Liver (tissue), 9 donors: ENCODE measurements around the gene BANP. TPM values are rescaled to one million over a fixed set of nuclear protein-coding genes. Genes with fewer than 3 reads are reported as not detected.

Source experiments
- DNase-seq: peaks from one replicate; pipeline ENCODE4 v3.0.0-alpha.2; 2017; ENCODE audit warnings: low spot score
- H3K27ac ChIP-seq, 2 donors: one replicate each; pipeline ENCODE4 v1.7.0; 2013; ENCODE audit warnings: inconsistent platforms in 2 of 2, low read length in 2 of 2, control low read depth in 1 of 2, low read depth in 1 of 2, mild to moderate bottlenecking in 1 of 2
- H3K27me3 ChIP-seq, 4 donors: one replicate each; pipeline versions ENCODE4 v1.6.1 to v1.7.0; 2013; ENCODE audit warnings: low read length in 3 of 4, inconsistent platforms in 1 of 4, mild to moderate bottlenecking in 1 of 4, moderate library complexity in 1 of 4; ENCODE audit not compliant: control insufficient read depth in 4 of 4, insufficient read depth in 4 of 4
- H3K36me3 ChIP-seq, 4 donors: one replicate each; pipeline versions ENCODE4 v1.6.1 to v1.7.0; 2013; ENCODE audit warnings: low read length in 3 of 4, mild to moderate bottlenecking in 3 of 4, low read depth in 1 of 4, moderate library complexity in 1 of 4; ENCODE audit not compliant: control insufficient read depth in 4 of 4, insufficient read depth in 3 of 4
- H3K4me1 ChIP-seq, 4 donors: one replicate each; pipeline versions ENCODE4 v1.6.1 to v1.7.0; 2013; ENCODE audit warnings: low read length in 3 of 4, mild to moderate bottlenecking in 3 of 4, moderate library complexity in 1 of 4; ENCODE audit not compliant: control insufficient read depth in 4 of 4, insufficient read depth in 4 of 4
- H3K4me3 ChIP-seq, 3 donors: one replicate each; pipeline versions ENCODE4 v1.6.1 to v1.7.0; 2013; ENCODE audit warnings: low read length in 3 of 3, control low read depth in 1 of 3, low read depth in 1 of 3, mild to moderate bottlenecking in 1 of 3
- H3K9ac ChIP-seq, 2 donors: one replicate each; pipeline ENCODE4 v1.7.0; 2013; ENCODE audit warnings: low read length in 2 of 2, mild to moderate bottlenecking in 2 of 2, moderate library complexity in 2 of 2, control low read depth in 1 of 2, low read depth in 1 of 2
- H3K9me3 ChIP-seq, 4 donors: one replicate each; pipeline versions ENCODE4 v1.6.1 to v1.7.0; 2013; ENCODE audit warnings: low read length in 3 of 4; ENCODE audit not compliant: control insufficient read depth in 4 of 4
- EGR1 ChIP-seq, 2 donors: IDR thresholded peaks; 2 replicates each; pipeline ENCODE4 v1.6.1; 2016 to 2018; ENCODE audit warnings: antibody characterized with exemption in 2 of 2, low read depth in 2 of 2
- FOXA1 ChIP-seq: IDR thresholded peaks from 2 replicates; pipeline ENCODE4 v1.6.1; 2016; ENCODE audit warnings: antibody characterized with exemption
- FOXA2 ChIP-seq: IDR thresholded peaks from 2 replicates; pipeline ENCODE4 v1.6.1; 2016; ENCODE audit warnings: antibody characterized with exemption
- GABPA ChIP-seq, 2 donors: IDR thresholded peaks in 1 of 2; conservative IDR thresholded peaks in 1 of 2; 2 replicates each; pipeline ENCODE4 v1.6.1; 2016; ENCODE audit warnings: antibody characterized with exemption in 2 of 2, mild to moderate bottlenecking in 1 of 2, moderate library complexity in 1 of 2
- HNF4A ChIP-seq, 2 donors: conservative IDR thresholded peaks; 2 replicates each; pipeline ENCODE4 v1.6.1; 2016; ENCODE audit warnings: antibody characterized with exemption in 2 of 2, mild to moderate bottlenecking in 2 of 2
- HNF4G ChIP-seq: IDR thresholded peaks from 2 replicates; pipeline ENCODE4 v1.6.1; 2016; ENCODE audit warnings: antibody characterized with exemption
- JUND ChIP-seq, 2 donors: IDR thresholded peaks; 2 replicates each; pipeline ENCODE4 v1.6.1; 2016; ENCODE audit warnings: antibody characterized with exemption in 2 of 2
- NR2F2 ChIP-seq: IDR thresholded peaks from 2 replicates; pipeline ENCODE4 v1.6.1; 2016; ENCODE audit warnings: antibody characterized with exemption
- RAD21 ChIP-seq, 2 donors: IDR thresholded peaks; 2 replicates each; pipeline ENCODE4 v1.6.1; 2016; ENCODE audit warnings: antibody characterized with exemption in 2 of 2, mild to moderate bottlenecking in 2 of 2
- RXRA ChIP-seq, 2 donors: IDR thresholded peaks; 2 replicates each; pipeline ENCODE4 v1.6.1; 2017 to 2018; ENCODE audit warnings: antibody characterized with exemption in 2 of 2, mild to moderate bottlenecking in 1 of 2
- SP1 ChIP-seq: IDR thresholded peaks from 2 replicates; pipeline ENCODE4 v1.6.1; 2018; ENCODE audit warnings: antibody characterized with exemption, mild to moderate bottlenecking
- TAF1 ChIP-seq: conservative IDR thresholded peaks from 2 replicates; pipeline ENCODE4 v1.6.1; 2016; ENCODE audit warnings: antibody characterized with exemption, mild to moderate bottlenecking
- YY1 ChIP-seq: IDR thresholded peaks from 2 replicates; pipeline ENCODE4 v1.6.1; 2016; ENCODE audit warnings: antibody characterized with exemption, mild to moderate bottlenecking
- whole genome bisulfite sequencing: extraction: QIAGEN DNeasy Blood & Tissue Kit; methylation state at CpG from one replicate; pipeline ENCODE4 v1.1.7; 2013; 5-methylcytosine and 5-hydroxymethylcytosine counted together
- polyA plus RNA-seq, 2 donors: library from polyadenylated mRNA; stranded (reverse) in 1 of 2; unstranded in 1 of 2; fragments of 200-250 nt in 1 of 2; fragments of >200 nt in 1 of 2; fragmentation: Nextera tagmentation in 1 of 2; extraction: Ambion mirVana in 1 of 2; gene quantifications; one replicate each; pipeline versions ENCODE4 v1.2.1 to v1.2.3, GENCODE V29; 2013 to 2015
- total RNA-seq, 2 donors: library from RNA; depleted of rRNA; stranded (reverse); fragments of >200 nt; gene quantifications; one replicate each; pipeline ENCODE4 v1.2.3, GENCODE V29; 2014
- TF ChIP-seq, protein P1 (sequence below): IDR thresholded peaks from 2 replicates; pipeline ENCODE4 v1.6.1; 2016; ENCODE audit warnings: antibody characterized with exemption
- TF ChIP-seq, protein P2 (sequence below): fragments of 150-350 bp; IDR thresholded peaks from 2 replicates; pipeline ENCODE4 v1.5.1; 2017; ENCODE audit warnings: improper control_type of control experiment, low read depth, low read length; ENCODE audit not compliant: missing input control
- TF ChIP-seq, protein P3 (sequence below): IDR thresholded peaks from 2 replicates; pipeline ENCODE4 v1.6.1; 2016; ENCODE audit warnings: antibody characterized with exemption, mild to moderate bottlenecking
- TF ChIP-seq, protein P4 (sequence below): IDR thresholded peaks from 2 replicates; pipeline ENCODE4 v1.6.1; 2016; ENCODE audit warnings: antibody characterized with exemption
- TF ChIP-seq, protein P5 (sequence below): IDR thresholded peaks from 2 replicates; pipeline ENCODE4 v1.6.1; 2016; ENCODE audit warnings: antibody characterized with exemption
- donor health status: healthy.
- donor health status: healthy.
- donor health status: healthy.
- donor health status: healthy.
- donor health status: healthy.

The BANP gene
- total and polyA plus RNA-seq, 4 donors, result 4.9 to 20.7 (median 13.7) TPM

DNA sequence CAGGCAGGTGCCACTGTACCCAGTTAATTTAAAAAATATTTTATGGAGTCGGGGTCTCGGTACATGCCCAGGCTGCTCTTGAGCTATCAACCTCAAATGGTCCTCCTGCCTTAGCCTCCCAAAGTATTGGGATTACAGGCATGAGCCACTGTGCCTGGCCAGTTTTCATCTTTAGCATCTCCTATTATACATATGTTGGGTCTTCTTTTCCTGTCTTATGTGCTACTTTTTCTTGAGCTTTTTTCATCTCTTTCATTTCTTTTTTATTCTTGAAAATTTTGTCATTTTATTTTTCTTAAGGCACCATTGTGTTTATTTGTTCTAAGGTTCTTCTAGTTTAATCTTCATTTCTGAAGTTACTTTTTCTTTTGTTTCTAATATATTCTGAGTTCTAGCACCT lies 20.7 kb downstream of the BANP start:
- TF ChIP-seq, protein P1, sequence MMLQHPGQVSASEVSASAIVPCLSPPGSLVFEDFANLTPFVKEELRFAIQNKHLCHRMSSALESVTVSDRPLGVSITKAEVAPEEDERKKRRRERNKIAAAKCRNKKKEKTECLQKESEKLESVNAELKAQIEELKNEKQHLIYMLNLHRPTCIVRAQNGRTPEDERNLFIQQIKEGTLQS, result no peak
- TF ChIP-seq YY1, result no peak
- no peak for TF ChIP-seq FOXA2
- no peak for TF ChIP-seq NR2F2
- no peak for TF ChIP-seq EGR1 (IDR thresholded peaks at IDR 0.05; ENCODE audit: low read depth in 2 of 2)
- no peak for TF ChIP-seq RAD21 (IDR thresholded peaks at IDR 0.05)
- peaks cover under 1 to 4% (median under 1%) of the 10 kb centered on the region in 4 donors for H3K4me1 ChIP-seq
- H3K27ac ChIP-seq, result no peak overlapping the region
- no peak for DNase-seq
- whole genome bisulfite sequencing, result 98% methylated on average over 2 of the region's 2 CpGs
- no peak overlapping the region for H3K9ac ChIP-seq
- peaks cover 0 to 7% (median under 1%) of the 10 kb centered on the region in 4 donors for H3K36me3 ChIP-seq
- H3K4me3 ChIP-seq, result no peak overlapping the region
- peaks cover 2 to 6% (median 4%) of the 10 kb centered on the region in 4 donors for H3K9me3 ChIP-seq
- no peaks in the 10 kb centered on the region for H3K27me3 ChIP-seq

DNA sequence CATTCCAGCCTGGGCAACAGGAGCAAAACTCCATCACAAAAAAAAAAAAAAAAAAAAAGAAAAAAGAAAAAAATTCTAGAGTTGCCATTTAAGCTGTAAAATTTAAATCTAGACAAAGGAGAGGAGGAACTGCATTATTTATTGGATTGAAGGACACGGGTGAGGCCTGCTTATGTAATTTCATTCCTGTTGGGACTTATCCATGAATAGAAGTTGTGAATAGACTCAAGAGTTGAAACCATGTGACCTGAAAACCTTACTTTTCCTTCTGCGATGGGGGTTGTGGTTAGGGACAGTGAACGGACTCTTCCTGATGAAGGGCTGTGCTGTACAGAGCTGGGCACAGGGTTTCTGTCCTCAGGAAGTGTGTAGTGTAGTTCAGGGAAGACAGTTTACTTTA lies 22.5 kb downstream of the BANP start:
- no peaks in the 10 kb centered on the region for H3K4me1 ChIP-seq
- TF ChIP-seq FOXA2 (no peak), HNF4G (no peak), FOXA1 (no peak), GABPA (IDR thresholded peaks at IDR 0.05 in 1 of 2, conservative IDR thresholded peaks at IDR 0.05 in 1 of 2) (no peak), RXRA (IDR thresholded peaks at IDR 0.05) (no peak), HNF4A (conservative IDR thresholded peaks at IDR 0.05) (no peak), YY1 (no peak), NR2F2 (no peak), RAD21 (IDR thresholded peaks at IDR 0.05) (no peak), TAF1 (no peak), JUND (IDR thresholded peaks at IDR 0.05) (no peak), SP1 (no peak), EGR1 (IDR thresholded peaks at IDR 0.05; ENCODE audit: low read depth in 2 of 2) (no peak)
- TF ChIP-seq, protein P2, sequence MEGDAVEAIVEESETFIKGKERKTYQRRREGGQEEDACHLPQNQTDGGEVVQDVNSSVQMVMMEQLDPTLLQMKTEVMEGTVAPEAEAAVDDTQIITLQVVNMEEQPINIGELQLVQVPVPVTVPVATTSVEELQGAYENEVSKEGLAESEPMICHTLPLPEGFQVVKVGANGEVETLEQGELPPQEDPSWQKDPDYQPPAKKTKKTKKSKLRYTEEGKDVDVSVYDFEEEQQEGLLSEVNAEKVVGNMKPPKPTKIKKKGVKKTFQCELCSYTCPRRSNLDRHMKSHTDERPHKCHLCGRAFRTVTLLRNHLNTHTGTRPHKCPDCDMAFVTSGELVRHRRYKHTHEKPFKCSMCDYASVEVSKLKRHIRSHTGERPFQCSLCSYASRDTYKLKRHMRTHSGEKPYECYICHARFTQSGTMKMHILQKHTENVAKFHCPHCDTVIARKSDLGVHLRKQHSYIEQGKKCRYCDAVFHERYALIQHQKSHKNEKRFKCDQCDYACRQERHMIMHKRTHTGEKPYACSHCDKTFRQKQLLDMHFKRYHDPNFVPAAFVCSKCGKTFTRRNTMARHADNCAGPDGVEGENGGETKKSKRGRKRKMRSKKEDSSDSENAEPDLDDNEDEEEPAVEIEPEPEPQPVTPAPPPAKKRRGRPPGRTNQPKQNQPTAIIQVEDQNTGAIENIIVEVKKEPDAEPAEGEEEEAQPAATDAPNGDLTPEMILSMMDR, result no peak
- TF ChIP-seq, protein P3, sequence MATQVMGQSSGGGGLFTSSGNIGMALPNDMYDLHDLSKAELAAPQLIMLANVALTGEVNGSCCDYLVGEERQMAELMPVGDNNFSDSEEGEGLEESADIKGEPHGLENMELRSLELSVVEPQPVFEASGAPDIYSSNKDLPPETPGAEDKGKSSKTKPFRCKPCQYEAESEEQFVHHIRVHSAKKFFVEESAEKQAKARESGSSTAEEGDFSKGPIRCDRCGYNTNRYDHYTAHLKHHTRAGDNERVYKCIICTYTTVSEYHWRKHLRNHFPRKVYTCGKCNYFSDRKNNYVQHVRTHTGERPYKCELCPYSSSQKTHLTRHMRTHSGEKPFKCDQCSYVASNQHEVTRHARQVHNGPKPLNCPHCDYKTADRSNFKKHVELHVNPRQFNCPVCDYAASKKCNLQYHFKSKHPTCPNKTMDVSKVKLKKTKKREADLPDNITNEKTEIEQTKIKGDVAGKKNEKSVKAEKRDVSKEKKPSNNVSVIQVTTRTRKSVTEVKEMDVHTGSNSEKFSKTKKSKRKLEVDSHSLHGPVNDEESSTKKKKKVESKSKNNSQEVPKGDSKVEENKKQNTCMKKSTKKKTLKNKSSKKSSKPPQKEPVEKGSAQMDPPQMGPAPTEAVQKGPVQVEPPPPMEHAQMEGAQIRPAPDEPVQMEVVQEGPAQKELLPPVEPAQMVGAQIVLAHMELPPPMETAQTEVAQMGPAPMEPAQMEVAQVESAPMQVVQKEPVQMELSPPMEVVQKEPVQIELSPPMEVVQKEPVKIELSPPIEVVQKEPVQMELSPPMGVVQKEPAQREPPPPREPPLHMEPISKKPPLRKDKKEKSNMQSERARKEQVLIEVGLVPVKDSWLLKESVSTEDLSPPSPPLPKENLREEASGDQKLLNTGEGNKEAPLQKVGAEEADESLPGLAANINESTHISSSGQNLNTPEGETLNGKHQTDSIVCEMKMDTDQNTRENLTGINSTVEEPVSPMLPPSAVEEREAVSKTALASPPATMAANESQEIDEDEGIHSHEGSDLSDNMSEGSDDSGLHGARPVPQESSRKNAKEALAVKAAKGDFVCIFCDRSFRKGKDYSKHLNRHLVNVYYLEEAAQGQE, result no peak
- TF ChIP-seq, protein P1, result no peak
- TF ChIP-seq, protein P4, sequence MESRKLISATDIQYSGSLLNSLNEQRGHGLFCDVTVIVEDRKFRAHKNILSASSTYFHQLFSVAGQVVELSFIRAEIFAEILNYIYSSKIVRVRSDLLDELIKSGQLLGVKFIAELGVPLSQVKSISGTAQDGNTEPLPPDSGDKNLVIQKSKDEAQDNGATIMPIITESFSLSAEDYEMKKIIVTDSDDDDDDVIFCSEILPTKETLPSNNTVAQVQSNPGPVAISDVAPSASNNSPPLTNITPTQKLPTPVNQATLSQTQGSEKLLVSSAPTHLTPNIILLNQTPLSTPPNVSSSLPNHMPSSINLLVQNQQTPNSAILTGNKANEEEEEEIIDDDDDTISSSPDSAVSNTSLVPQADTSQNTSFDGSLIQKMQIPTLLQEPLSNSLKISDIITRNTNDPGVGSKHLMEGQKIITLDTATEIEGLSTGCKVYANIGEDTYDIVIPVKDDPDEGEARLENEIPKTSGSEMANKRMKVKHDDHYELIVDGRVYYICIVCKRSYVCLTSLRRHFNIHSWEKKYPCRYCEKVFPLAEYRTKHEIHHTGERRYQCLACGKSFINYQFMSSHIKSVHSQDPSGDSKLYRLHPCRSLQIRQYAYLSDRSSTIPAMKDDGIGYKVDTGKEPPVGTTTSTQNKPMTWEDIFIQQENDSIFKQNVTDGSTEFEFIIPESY, result no peak
- TF ChIP-seq, protein P5, sequence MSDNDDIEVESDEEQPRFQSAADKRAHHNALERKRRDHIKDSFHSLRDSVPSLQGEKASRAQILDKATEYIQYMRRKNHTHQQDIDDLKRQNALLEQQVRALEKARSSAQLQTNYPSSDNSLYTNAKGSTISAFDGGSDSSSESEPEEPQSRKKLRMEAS, result no peak
- no peak overlapping the region for H3K27ac ChIP-seq
- no peak for DNase-seq
- H3K27me3 ChIP-seq, result no peaks in the 10 kb centered on the region
- no peak overlapping the region for H3K4me3 ChIP-seq
- H3K9ac ChIP-seq, result no peak overlapping the region
- 93% methylated on average over 3 of the region's 3 CpGs for WGBS
- peaks cover 0 to 7% (median 1%) of the 10 kb centered on the region in 4 donors for H3K36me3 ChIP-seq
- H3K9me3 ChIP-seq, result peaks cover 2 to 6% (median 4%) of the 10 kb centered on the region in 4 donors
